Heart left ventricle (tissue), 16 donors: ENCODE results near the gene CSTPP1. TPM values are rescaled to one million over a fixed set of nuclear protein-coding genes. Genes with fewer than 3 reads are reported as not detected.

Experiments used
- ATAC-seq, 4 donors: fragments of 200-7000 bp; cut with Tn5 transposase; one replicate each; pipeline ENCODE4 v1.9.1; 2020 to 2022; ENCODE audit warnings: moderate library complexity in 4 of 4, mild to moderate bottlenecking in 3 of 4, moderate number of reproducible peaks in 1 of 4
- DNase-seq, 5 donors: peaks; one replicate each; pipeline ENCODE4 v3.0.0-alpha.2; 2020
- H3K27ac ChIP-seq, 12 donors: fragments of 200-600 bp; sonication (generic) in 4 of 12; one replicate each; pipeline versions ENCODE4 v1.5.0 to v1.8.0; 2016 to 2022; ENCODE audit warnings: mild to moderate bottlenecking in 2 of 12
- H3K27me3 ChIP-seq, 9 donors: fragments of 200-600 bp; sonication (generic) in 2 of 9; one replicate each; pipeline versions ENCODE4 v1.5.1 to v1.8.0; 2016 to 2022; ENCODE audit warnings: mild to moderate bottlenecking in 3 of 9
- H3K36me3 ChIP-seq, 9 donors: fragments of 200-600 bp; sonication (generic) in 2 of 9; one replicate each; pipeline versions ENCODE4 v1.5.0 to v1.8.0; 2018 to 2022; ENCODE audit warnings: mild to moderate bottlenecking in 2 of 9
- H3K4me1 ChIP-seq, 12 donors: fragments of 200-600 bp; sonication (generic) in 4 of 12; one replicate each; pipeline versions ENCODE4 v1.5.0 to v1.8.0; 2016 to 2022; ENCODE audit warnings: mild to moderate bottlenecking in 3 of 12
- H3K4me3 ChIP-seq, 12 donors: fragments of 200-600 bp; sonication (generic) in 4 of 12; one replicate each; pipeline versions ENCODE4 v1.5.0 to v1.8.0; 2017 to 2022; ENCODE audit warnings: mild to moderate bottlenecking in 9 of 12, moderate library complexity in 4 of 12
- H3K9me3 ChIP-seq, 12 donors: fragments of 200-600 bp; sonication (generic) in 4 of 12; one replicate each; pipeline versions ENCODE4 v1.5.0 to v1.8.0; 2016 to 2022; ENCODE audit warnings: mild to moderate bottlenecking in 1 of 12
- CTCF ChIP-seq, 12 donors: fragments of 200-600 bp; sonication (generic) in 4 of 12; IDR thresholded peaks; one replicate each; pipeline versions ENCODE4 v1.5.0 to v1.8.0; 2018 to 2022; ENCODE audit warnings: antibody characterized with exemption in 12 of 12, mild to moderate bottlenecking in 5 of 12
- POLR2A ChIP-seq, 2 donors: fragments of 450-650 bp; IDR thresholded peaks; one replicate each; pipeline ENCODE4 v1.6.1; 2017; ENCODE audit warnings: antibody characterized with exemption in 2 of 2, mild to moderate bottlenecking in 2 of 2, moderate library complexity in 2 of 2
- WGBS, 4 donors: extraction: QIAGEN DNeasy Blood & Tissue Kit in 2 of 4; methylation state at CpG; one replicate each; pipeline versions ENCODE4 v1.1.5 to v1.1.7; 2013 to 2018; 5-methylcytosine and 5-hydroxymethylcytosine counted together
- intact Hi-C, 10 donors: fragments of 100-400 bp; cut with DNase I; formaldehyde crosslinking; loops; one replicate each; pipeline versions ENCODE4 v1.11.1 to v1.14.2; 2022
- polyA plus RNA-seq, 2 donors: library from polyadenylated mRNA; stranded (reverse); fragments of 200-250 nt; gene quantifications; one replicate each; pipeline ENCODE4 v1.2.3, GENCODE V29; 2013
- total RNA-seq, 9 donors: library from RNA; depleted of rRNA in 2 of 9; stranded (reverse); fragments of >200 nt in 2 of 9; fragmentation: NEBNext Ultra II Directional in 3 of 9; extraction: Animal tissue kit (Norgen Biotek cat#: 25700) in 3 of 9; gene quantifications; one replicate each; pipeline versions ENCODE4 v1.1.0 to v1.2.4, GENCODE V29; 2016 to 2023
- donor health status: ischemic (EF 13 %, LVEDD 7.1; RV severe dilation, severe dysfunction).
- donor health status: healthy with polysubstance abuse.
- donor health status: DM: no; HTN: yes; CAD: no.
- donor health status: DM: no; HTN: no; CAD: no.
- donor health status: ischemic (EF 25% LVEDD 6.9; RV normal size, moderate dysfunction).
- donor health status: ischemic (EF 25% LVEDD 5.7; RV mildly dilated, moderate dysfunction).
- donor health status: healthy.
- donor health status: DM: yes; HTN: yes; CAD: no.
- donor health status: ischemic (EF 35%, LVEDD 5.7; RV mildly dilated, moderate dysfunction).
- donor health status: nonischemic (EF 11% LVEDD 7.7; RV severe dilation, severe dysfunction).
- donor health status: DM: yes; HTN: yes; CAD: no.
- donor health status: PGD.
- donor health status: ischemic (EF 29% LVEDD 5.4; RV normal size, mild dysfunction).
- donor health status: nonischemic (EF 23%, LVEDD 6.1; RV moderate dilation, normal function).

CSTPP1 gene
- total and polyA plus RNA-seq, 11 donors, result 9.9 to 33.4 (median 14.7) TPM

- no peaks in the 10 kb centered on the region for H3K9me3 ChIP-seq
- TF ChIP-seq POLR2A (IDR thresholded peaks at IDR 0.05) (no peak), CTCF (IDR thresholded peaks at IDR 0.05) (no peak)
- DNase-seq (no peak), ATAC-seq (no peak)
- H3K27me3 ChIP-seq, result no peaks in the 10 kb centered on the region
- no peaks in the 10 kb centered on the region for H3K36me3 ChIP-seq
- H3K4me1 ChIP-seq, result no peaks in the 10 kb centered on the region
- H3K27ac ChIP-seq, result no peak overlapping the region
- intact Hi-C loops, result no loop called here
- no peak overlapping the region for H3K4me3 ChIP-seq
- WGBS, 4 donors, result 93 to 98% (median 96%) methylated on average over 3 of the region's 3 CpGs
Measured at GRCh38 chr11:47014097-47014496, 77.5 kb downstream of the CSTPP1 start.

GRCh38 chr11:47018637-47019036 is 82.1 kb downstream of the CSTPP1 start:
- Histone ChIP-seq H3K4me3 (no peak overlapping the region), H3K9me3 (no peaks in the 10 kb centered on the region), H3K27me3 (no peaks in the 10 kb centered on the region), H3K4me1 (no peaks in the 10 kb centered on the region), H3K27ac (no peak overlapping the region), H3K36me3 (no peaks in the 10 kb centered on the region)
- DNase-seq (no peak), ATAC-seq (no peak)
- intact Hi-C loops, result no loop called here
- no peak for TF ChIP-seq POLR2A (IDR thresholded peaks at IDR 0.05)
- TF ChIP-seq CTCF (IDR thresholded peaks at IDR 0.05), result no peak
- WGBS, 4 donors, result 91 to 97% (median 95%) methylated on average over 1 of the region's 1 CpG

GRCh38 chr11:47020793-47021526 is 84.4 kb downstream of the CSTPP1 start:
- ATAC-seq (no peak), DNase-seq (no peak)
- intact Hi-C loops, result no loop called here
- no peaks in the 10 kb centered on the region for H3K27me3 ChIP-seq
- no peak overlapping the region for H3K4me3 ChIP-seq
- 90 to 98% (median 92%) methylated on average over 2 of the region's 2 CpGs for WGBS, 4 donors
- no peaks in the 10 kb centered on the region for H3K36me3 ChIP-seq
- no peaks in the 10 kb centered on the region for H3K9me3 ChIP-seq
- no peaks in the 10 kb centered on the region for H3K4me1 ChIP-seq
- TF ChIP-seq POLR2A (IDR thresholded peaks at IDR 0.05), result no peak
- H3K27ac ChIP-seq, result no peak overlapping the region

GRCh38 chr11:47021527-47021818 is 84.9 kb downstream of the CSTPP1 start:
- Histone ChIP-seq H3K36me3 (no peaks in the 10 kb centered on the region), H3K4me3 (no peak overlapping the region), H3K27me3 (no peaks in the 10 kb centered on the region), H3K9me3 (no peaks in the 10 kb centered on the region), H3K27ac (no peak overlapping the region), H3K4me1 (no peaks in the 10 kb centered on the region)
- no peak for ATAC-seq
- intact Hi-C loops, result no loop called here
- TF ChIP-seq CTCF (IDR thresholded peaks at IDR 0.05), result no peak
- TF ChIP-seq POLR2A (IDR thresholded peaks at IDR 0.05), result no peak
- 85 to 96% (median 91%) methylated on average over 1 of the region's 1 CpG for WGBS, 4 donors
- DNase-seq, result no peak

GRCh38 chr11:47021965-47022364 is 85.4 kb downstream of the CSTPP1 start:
- H3K4me3 ChIP-seq, result no peak overlapping the region
- no peaks in the 10 kb centered on the region for H3K27me3 ChIP-seq
- H3K27ac ChIP-seq, result no peak overlapping the region
- no peaks in the 10 kb centered on the region for H3K9me3 ChIP-seq
- H3K36me3 ChIP-seq, result no peaks in the 10 kb centered on the region
- DNase-seq (no peak), ATAC-seq (no peak)
- H3K4me1 ChIP-seq, result no peaks in the 10 kb centered on the region
- TF ChIP-seq CTCF (IDR thresholded peaks at IDR 0.05), result no peak
- TF ChIP-seq POLR2A (IDR thresholded peaks at IDR 0.05), result no peak
- intact Hi-C loops, result no loop called here
- 97 to 100% (median 97%) methylated on average over 1 of the region's 1 CpG for WGBS, 4 donors
